ENCODE measurements around the gene PDE4B.

The PDE4B gene

GRCh38 chr1:65813956-65814355, 21.3 kb downstream of the PDE4B start:
- no peak for TF ChIP-seq CTCF (IDR thresholded peaks at IDR 0.05)

- no peak for TF ChIP-seq CTCF (IDR thresholded peaks at IDR 0.05)
Observed at GRCh38 chr1:65814752-65815151, 22.1 kb downstream of the PDE4B start.

- TF ChIP-seq CTCF (IDR thresholded peaks at IDR 0.05): no peak
Observed at GRCh38 chr1:65817891-65818290, 25.2 kb downstream of the PDE4B start.

GRCh38 chr1:65818966-65819365, 26.3 kb downstream of the PDE4B start:
- TF ChIP-seq CTCF (IDR thresholded peaks at IDR 0.05): no peak

- TF ChIP-seq CTCF (IDR thresholded peaks at IDR 0.05): no peak
Observed at GRCh38 chr1:65820983-65821382, 28.3 kb downstream of the PDE4B start.

- no peak for TF ChIP-seq CTCF (IDR thresholded peaks at IDR 0.05)
Observed at GRCh38 chr1:65821386-65821785, 28.7 kb downstream of the PDE4B start.

- TF ChIP-seq CTCF (IDR thresholded peaks at IDR 0.05): no peak
Observed at GRCh38 chr1:65824103-65824502, 31.4 kb downstream of the PDE4B start.

- no peak for TF ChIP-seq CTCF (IDR thresholded peaks at IDR 0.05)
Observed at GRCh38 chr1:65825741-65826140, 33.0 kb downstream of the PDE4B start.

Measured in LNCAP (cell line).